HuH-7 (cell line): ENCODE data around the gene SND1.
A peak's percentile ranks its signal among the peaks of the same experiment; 100 is the strongest.

Experiments
- DNase-seq: peaks from one replicate; pipeline ENCODE4 v3.0.0; 2011; ENCODE audit warnings: low spot score

Gene SND1

DNA sequence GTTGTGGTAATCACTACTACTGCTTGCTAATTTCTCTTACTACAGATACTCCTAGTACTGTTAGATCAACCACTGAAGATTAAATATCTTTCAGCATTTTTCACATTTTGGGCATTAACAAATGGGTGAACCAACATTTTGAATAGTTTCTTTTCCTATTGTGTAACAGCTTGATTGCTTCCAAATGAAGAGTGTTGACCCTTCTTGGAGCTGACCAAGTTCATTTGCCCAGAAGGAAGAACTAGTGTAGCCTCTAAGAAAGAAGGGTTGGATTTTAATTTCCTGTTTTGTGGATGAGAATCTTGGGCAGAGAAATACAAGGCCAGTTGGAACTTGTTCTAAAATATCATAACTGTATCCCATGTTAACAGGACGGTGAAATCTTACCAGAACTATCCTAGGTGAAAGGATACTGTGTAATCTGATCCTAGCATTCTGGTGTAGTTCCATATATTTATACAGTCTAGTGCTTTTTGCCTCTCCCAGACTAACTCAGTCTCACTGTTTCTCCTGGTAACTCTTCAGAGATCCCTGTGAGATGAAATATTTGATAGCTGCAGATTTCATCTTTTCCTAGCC lies 37.3 kb downstream of the SND1 start:
- DNase-seq, result no peak

DNA sequence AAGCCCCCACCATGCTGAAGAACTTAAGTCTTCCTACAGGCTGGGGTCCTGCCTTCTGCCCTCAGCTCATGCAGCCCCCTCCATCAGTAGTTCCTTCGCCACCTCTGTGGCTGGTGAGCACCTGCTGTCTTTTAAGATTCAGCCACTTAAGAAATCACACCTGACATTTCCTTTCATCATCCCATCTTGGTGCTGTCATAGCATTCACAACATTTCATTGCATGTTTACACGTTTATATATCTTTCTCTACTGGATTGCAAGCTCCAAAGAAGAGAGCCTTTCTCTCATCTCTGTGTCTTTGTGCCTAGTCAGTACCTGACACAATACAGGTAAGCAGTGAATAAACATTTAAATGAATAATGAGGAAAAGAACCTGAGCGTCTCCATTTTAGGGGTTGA lies 38.3 kb downstream of the SND1 start:
- no peak for DNase-seq

DNA sequence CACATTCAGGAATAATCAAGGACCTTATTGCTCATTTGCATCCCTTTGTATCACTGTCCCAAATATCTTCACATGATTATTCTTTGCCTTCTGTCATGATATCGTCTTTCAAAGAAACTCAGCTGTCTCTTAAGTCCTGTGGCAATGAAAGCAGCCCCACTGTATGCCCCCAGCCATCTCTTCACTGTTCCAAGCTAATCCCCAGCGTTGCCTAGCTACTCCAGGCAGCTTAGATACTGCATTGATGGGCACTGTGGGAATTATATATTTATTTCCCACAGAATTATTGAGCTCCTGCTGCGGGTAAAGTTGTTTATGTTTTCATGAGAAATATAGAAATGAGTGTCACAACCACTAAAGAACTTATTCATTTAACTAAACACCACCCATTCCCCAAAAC lies 38.8 kb downstream of the SND1 start:
- DNase-seq, result no peak

DNA sequence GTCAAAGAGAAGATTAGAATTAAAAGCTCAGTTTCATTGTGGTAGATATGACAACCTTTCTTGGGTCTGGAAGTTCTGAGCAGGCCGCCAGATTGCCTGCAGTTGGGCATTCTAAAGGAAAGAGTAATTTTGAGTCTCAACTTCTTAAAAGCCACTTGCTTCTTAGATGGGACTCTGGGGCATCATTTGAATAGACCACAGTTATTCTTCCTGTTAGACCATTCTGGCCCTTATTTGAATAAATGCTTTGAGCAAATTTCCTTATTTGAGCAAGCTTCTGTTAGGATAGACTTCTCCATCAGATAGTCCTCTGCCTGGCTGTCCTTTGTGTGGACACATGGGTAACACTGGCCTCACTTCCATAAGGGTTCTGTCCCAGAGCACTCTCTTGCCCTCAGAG lies 40.2 kb downstream of the SND1 start:
- DNase-seq, result no peak

DNA sequence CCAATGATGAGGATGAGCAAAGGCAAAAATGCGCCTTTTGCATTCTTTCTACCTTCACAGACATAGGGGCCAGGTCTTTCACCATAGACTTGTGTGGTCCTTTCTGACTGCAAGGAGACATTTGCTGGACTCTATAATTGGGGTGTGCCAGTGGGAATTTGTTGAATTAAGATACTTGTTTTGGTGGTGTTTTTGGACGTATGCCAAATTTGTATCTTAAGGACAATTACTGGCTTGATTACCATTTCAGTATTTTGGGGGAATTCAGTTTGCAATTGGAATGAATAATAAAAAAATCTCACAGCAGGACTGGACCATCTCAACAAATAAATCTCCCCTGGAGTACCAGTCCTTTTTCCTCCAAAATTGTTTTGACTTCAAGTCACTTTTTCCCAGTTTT lies 47.9 kb downstream of the SND1 start:
- no peak for DNase-seq

DNA sequence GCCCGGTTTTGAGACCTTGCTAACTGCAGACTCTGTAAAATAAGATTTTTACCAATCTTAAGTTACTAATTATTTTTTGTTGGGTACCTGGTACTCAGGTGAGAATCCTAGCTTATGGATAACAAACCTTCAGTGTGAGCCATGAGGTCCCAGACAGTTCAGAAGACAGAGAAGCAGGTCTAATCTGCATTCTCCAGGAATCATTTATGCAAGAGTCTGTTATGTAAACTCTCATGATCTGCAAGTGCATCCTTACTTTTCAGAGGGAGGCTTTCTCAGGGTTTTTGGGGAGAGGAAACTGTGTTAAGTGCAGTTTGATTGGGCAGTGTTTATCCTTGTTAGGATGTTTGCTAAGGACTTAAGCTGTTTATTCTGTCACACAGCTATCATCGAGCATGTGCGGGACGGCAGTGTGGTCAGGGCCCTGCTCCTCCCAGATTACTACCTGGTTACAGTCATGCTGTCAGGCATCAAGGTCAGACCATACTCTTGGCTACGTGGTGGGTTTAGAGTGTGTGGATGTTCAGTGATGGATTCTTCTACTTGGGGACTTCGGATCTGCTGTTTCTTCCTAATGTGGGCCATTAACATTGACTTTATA lies 50.2 kb downstream of the SND1 start:
- DNase-seq, result no peak

DNA sequence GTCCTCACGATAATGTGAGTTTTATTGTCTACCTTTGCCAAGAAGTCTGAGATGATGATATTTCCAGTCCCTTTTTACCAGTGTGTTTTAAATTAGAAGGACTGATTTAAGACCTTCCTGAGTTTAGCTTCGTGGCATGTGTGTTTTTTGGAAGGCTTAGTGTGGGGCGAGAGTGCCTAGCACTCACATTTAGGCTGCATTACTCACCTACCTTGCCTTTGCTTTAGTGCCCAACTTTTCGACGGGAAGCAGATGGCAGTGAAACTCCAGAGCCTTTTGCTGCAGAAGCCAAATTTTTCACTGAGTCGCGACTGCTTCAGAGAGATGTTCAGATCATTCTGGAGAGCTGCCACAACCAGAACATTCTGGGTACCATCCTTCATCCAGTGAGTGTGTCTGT lies 50.9 kb downstream of the SND1 start:
- DNase-seq, result no peak

DNA sequence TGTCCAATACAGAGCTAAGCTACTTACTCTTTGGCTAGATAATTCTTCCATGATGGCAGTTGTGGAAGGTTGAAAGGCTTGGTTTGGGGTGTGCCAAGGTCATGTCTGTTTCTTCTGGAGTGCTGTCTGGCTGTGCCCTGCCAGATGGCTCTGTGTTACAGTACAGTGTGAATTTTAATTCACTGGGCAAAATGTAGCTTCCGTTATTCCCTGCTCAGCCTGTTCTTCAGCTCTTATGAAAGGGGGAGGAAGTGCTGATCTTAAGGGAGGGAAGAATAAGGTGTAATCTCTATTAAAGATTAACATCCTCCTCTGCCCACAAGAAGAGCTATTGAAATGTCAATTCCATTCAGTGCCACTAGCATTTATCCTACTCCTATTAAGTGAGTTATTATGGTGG lies 52.2 kb downstream of the SND1 start:
- DNase-seq, result no peak

DNA sequence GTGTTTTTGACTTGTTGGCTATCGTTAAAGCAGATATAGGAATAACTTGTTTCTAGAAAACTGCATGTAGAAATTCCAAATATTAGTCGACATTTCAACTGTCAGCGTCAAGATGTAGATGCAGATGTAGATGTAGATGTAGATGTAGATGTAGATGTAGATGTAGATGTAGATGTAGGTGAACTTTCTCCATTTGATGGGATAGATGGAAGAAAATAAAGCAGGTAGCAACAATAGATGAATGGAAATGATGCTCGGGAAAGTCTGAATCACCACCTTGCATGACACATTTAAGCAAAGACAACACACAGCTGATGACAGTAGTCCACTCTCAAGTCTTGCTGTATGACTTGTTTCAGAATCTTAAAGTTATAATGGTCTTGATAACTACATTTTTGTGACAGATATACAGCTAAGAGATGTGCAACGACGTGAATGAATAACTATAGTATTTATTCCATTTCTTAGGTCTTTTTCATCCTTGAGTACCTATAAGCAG lies 53.5 kb downstream of the SND1 start:
- no peak for DNase-seq

DNA sequence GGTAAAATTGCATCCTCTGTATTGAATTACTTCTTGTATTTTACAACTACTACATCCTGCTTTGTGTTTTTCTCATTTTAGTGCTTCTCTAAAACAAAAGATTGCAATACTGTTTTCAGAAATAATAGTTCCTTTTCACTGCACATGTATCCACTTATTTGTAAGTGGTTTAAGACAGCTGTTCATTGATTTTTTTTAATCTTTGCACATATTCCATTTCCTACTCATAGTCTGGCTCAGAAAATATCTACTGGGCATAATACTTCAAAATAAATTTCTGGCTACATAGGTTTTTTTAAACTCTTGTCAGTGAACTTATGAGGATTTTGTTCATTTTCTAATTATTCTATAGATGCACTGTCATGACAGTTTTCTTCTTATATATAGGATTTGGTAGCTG lies 54.8 kb downstream of the SND1 start:
- DNase-seq, result no peak

DNA sequence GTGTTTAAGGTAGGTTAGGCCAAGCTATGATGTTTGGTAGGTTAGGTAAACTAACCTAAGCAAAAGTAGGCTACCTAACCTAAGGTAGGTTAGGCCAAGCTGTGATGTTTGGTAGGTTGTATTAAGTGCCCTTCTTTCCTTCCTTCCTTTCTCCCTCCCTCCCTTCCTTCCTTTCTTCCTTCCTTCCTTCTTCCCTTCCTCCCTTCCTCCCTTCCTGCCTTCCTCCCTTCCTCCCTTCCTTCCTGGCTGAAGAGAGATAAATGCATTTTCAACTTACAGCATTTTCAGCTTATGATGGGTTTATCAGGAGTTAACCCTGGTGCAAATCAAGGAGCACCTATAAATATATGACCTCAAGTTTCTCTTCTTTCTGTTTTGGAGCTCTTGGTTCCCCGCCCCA lies 56.2 kb downstream of the SND1 start:
- no peak for DNase-seq

DNA sequence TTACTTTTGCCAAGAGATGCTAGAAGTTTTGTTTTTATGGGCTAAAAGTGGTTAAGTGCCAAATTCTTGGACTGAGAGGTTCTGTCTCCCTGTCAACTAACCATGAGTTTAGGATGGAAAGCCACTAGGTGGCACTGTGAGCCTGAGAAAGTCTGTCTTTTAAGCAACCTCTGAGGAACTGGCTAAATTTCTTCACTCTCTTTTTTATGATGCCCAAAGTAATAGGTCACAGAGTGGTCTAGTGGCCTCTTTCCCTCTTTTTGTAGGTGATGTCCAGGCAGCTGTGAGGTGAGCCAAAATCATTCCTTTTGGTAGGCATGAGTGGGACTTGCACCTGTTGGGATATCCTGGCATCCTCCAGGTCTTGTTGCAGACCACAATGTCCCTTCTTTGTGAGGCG lies 56.8 kb downstream of the SND1 start:
- peak; percentile 34 for DNase-seq

DNA sequence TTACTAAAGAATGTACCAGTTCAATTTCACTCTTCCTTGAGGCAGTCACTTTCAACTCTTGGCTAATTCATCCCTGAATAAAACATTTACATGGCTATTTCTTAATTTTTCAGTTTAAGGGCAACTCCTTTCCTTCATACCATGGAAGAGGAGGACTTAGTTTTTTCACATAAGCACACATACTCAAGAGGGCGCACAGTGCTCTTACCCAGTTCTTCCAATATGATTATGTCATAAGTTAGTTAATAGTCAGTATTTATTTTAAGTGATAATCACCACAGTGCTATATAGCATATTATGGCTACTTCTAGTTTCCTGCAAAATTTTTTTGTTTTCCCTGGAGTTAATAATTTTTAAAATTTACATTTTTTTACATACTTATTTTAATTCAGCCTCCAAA lies 58.6 kb downstream of the SND1 start:
- no peak for DNase-seq

DNA sequence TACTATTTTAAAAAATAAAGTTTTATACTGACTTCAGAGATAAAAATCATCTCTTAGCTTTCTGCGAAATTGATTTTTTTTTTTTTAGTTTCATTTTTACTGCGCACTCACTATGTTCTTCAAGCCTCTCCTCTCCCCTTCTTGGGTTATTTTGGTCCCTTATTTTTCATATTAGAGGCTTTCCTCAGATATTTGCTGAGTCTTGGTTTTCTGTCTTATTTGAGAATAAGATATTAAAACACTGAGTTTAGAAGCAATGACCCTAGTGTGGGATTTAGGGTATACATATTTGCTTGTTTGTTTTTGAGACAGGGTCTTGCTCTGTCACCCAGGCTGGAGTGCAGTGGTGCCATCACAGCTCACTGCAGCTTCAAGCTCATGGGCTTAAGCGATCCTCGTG lies 59.9 kb downstream of the SND1 start:
- DNase-seq, result no peak

DNA sequence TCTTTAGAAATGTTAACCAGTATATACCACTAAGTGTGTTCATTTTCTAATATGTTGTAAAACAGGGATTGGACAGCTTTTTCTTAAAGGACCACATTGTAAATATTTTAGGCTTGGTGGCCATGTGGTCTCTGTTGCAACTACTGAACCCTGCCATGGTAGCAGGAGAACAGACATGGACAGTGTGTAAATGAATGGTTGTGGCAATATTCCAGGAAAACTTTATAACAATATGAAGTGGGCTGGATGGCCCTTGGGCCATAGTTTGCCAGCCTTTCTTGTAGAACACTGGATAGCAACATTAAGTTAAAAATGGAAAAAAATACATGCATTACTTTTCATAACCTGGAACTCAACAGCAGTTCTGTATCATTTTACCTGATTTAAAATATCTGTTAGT lies 61.0 kb downstream of the SND1 start:
- DNase-seq, result no peak

DNA sequence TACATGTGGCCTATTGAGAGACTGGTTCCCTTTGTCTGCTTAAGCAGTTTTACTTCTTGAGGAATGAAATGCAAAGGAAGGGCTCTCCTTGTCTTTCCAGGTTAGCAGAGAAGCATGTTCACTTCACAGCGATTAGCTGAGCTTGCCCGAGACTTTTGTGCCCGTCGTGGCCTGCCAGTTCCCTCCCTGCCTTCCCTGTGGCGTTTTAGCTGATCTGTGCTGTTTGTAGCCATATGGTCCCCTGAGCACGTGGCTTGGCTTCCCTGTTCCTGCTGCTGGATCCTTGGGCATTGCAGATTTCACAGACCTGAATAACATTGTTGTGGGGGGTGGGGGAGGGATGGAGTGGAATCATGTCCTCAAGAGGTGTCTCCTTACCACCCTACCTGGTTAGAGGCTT lies 61.8 kb downstream of the SND1 start:
- no peak for DNase-seq

DNA sequence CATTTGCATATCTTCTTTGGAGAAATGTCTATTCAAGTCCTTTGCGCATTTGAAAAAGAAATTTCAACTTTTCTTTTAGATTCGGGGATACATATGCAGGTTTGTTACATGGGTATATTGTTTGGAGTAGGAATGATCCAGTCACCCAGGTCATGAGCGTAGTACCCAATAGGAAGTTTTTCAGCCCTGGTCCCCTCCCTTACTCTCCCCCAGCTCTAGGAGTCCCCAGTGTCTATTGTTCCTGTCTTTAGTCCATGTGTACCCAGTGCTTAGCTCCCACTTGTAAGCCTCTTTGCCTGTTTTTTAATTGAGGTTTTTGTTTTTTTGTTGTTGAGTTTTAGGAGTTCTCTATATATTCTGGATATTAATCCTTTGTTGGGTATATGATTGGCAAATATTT lies 63.3 kb downstream of the SND1 start:
- DNase-seq, result no peak

DNA sequence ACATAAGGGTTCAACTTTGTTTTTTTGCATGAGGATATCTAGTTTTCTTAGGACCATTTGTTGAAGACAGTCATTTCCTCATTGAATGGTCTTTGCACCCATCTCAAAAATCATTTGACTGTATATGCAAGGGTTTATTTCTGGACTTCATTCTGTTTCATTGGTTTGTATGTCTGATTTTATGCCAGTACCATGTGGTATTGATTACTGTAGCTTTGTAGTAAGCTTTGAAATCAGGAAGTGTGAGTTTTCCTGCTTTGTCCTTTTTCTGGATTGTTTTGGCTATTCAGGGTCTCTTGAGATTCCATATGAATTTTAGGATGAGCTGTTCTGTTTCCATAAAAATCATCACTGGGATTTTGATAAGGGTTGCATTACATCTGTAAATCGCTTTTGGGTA lies 63.9 kb downstream of the SND1 start:
- DNase-seq, result no peak

DNA sequence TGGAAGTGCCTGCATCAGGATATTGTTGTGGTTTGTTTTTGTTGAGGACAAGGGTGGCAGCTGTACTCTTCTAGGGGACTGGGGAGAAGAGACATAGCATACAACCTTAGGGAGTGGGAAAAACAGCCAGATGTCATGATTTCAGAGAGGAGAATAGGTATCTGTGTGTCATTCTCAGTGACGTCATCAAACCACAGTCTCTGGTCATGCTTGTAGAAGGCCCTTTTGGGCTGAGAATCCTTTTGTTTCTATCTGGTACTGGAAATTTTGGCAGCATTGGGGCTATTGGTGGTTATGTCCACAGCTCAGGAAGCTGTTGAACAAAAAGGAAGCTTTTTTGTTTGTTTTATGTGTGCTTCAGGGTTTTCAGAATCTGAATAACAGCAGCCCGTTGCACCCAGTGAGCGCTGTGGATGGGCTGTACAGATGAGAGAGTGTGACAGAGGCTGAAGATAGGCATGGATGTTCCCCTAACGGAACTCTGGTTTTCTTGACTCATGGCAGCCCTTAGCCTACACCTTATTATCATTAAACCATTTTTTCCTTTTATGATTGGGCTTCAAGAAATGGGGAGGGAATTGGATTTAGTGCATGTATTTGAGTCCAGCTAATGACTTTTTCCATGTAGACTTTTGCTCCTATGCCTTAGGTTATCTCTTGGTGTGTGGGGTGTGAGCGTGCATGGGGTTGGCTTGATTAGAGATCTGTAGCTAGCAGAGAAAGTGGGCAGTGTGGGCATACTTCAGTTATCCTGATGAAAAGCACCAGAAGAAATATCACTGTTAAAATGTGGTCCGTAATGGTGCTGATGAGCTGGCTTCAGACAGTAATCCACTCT lies 65.7 kb downstream of the SND1 start:
- DNase-seq, result no peak

DNA sequence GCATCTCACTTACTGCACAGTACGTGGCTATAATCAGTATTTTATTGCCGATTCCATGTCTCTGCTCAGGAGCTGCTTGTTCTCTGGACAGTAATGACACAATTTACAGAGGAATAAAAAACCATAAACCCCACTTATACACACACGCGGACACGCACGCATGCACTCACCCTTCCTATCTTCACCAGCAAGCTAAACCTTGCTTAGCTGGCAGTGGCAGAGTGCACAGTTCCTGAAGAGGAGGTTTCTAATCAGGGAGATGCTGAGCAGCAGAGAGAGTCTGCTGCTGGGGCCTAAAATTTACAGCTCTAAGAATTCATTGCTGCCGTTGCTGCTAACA lies 66.3 kb downstream of the SND1 start:
- DNase-seq, result no peak

DNA sequence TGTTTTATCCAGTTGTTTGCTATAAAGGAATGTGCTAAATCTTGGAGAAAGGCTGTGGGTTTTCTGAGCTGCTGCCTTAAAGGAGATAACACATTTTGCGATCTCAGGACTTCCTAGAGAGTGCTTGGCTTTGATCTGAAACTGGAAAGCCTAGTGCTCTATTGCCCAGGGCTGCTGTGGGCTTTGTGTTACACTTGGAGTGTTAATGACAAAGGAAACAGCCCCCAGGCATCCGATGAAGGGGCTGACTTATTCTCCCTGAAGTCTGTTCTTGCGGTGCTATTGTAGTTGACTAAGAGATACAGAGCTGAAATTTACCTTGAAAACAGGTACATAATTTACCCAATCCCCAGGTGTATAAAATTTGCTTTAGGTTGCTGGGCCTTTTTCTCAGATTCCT lies 74.5 kb downstream of the SND1 start:
- DNase-seq, result no peak

DNA sequence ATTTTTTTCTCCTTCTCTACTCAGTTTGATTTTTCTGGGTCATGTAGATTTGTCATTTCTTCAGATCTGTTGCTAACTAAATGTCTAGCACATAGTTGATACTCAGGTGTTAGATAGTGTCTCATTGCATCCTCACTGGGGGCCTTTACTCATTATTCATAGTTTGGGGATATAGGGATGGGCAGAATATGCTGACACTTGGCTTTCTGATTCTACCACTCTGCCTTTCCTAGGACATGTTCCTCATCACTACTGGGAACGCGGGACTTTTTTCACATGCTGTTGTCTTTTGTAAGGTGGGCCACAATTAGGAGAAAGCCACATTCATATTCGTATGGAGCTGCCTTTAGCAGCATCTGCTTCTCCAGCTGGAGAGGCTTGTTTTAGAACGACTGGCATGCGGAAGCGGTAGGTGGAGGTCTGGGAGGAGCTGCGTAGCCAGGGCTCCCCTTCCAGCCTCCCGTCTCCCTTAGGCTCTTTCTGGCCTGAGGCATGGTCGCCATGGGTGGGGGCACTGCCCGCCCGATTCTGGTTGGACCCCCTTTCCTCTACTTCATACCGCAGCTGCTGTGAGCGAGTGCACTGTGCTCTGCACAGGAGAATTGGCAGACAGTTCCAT lies 78.8 kb downstream of the SND1 start:
- no peak for DNase-seq

DNA sequence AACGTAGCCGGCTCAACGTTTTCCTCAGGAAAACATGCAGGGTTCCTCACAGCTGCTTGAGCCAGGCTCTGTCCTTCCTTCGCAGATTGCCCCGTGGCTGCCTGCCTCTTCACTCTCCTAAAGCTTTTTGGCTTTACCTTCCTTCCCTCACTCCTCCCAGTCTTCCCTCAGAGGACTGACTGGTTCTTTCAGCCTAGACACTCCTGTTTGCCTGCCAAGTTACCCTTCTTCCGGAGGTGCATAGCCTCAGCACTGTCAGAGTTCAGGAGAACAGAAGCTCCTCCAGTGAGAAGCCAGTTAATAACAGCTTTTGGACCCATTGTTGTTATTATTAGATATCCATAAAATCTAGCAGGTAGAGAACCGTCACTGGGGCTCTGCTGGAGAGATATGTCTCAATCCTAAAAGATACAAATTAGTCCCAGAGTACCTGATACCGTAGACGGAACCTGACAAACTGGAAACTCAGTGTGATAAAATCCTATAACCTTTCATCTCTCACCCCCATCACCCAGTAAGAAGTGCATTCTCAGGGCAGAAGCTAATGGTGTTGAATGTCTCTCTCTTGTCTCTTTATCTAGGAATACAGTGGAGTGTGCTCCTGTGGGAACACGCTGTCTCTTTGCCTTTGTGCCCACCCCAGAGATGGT lies 79.6 kb downstream of the SND1 start:
- DNase-seq, result no peak
